Endothelial cell of umbilical vein (primary cell): ENCODE measurements around the gene SPPL3.

Experiments
- EZH2 ChIP-seq: IDR thresholded peaks from 2 replicates; pipeline ENCODE4 v1.6.1; 2012; ENCODE audit warnings: borderline replicate concordance, low read depth, mild to moderate bottlenecking, moderate library complexity, low read length, inconsistent platforms; ENCODE audit not compliant: severe bottlenecking
- GATA2 ChIP-seq: IDR thresholded peaks from 2 replicates; pipeline ENCODE4 v1.7.0; 2011; ENCODE audit warnings: low read depth, mild to moderate bottlenecking, moderate library complexity, mixed read lengths, low read length; ENCODE audit not compliant: insufficient read length, insufficient read depth

DNA sequence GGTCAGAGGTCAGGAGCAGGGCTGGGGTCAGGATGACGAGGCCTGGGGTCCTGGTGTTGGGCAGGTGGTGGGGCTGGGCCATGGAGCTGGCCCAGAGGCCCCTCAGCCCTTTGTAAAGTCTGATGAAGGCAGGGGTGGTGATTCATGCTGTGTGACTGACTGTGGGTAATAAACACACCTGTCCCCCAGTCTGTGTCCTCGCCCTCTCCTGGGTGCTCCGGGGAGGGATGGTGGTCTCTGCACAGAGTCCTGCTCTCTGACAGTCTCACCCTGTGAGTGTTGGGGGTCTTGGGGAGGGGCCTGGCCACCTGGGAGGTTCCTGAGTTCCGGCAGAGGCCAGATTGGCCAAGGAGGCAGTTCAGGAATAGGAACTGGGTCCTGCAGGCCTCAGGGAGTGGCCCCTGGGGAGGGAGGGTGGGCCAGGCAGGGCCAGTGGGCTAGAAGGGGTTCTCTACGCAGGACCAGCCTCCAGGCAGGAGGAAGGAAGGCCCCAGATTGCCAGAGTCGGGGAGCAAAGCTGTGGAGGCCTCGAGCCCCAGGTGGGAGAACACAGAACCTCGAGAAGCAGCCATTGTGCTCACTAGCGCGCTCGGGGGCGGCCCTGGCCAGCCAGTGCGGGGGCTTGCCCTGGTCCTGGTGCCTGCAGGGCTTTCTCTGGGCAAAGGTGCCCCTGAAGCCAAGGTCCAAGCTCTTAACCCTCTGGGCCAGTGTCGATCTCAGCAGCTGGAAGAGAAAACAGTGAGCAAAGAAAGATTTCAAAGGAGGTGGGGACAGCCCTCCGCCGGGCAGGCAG, 164.1 kb downstream of the SPPL3 start:
- TF ChIP-seq GATA2 (no peak), EZH2 (no peak)
